Measurements from ENCODE around the gene ITGAE. TPM values are rescaled to one million over a fixed set of nuclear protein-coding genes. Genes with fewer than 3 reads are reported as not detected.
"Not testable (repeated sequence)": the region's sequence is repeated elsewhere in the genome, so short reads cannot be mapped to it uniquely, and the experiment has no call there.

The ITGAE gene, protein sequence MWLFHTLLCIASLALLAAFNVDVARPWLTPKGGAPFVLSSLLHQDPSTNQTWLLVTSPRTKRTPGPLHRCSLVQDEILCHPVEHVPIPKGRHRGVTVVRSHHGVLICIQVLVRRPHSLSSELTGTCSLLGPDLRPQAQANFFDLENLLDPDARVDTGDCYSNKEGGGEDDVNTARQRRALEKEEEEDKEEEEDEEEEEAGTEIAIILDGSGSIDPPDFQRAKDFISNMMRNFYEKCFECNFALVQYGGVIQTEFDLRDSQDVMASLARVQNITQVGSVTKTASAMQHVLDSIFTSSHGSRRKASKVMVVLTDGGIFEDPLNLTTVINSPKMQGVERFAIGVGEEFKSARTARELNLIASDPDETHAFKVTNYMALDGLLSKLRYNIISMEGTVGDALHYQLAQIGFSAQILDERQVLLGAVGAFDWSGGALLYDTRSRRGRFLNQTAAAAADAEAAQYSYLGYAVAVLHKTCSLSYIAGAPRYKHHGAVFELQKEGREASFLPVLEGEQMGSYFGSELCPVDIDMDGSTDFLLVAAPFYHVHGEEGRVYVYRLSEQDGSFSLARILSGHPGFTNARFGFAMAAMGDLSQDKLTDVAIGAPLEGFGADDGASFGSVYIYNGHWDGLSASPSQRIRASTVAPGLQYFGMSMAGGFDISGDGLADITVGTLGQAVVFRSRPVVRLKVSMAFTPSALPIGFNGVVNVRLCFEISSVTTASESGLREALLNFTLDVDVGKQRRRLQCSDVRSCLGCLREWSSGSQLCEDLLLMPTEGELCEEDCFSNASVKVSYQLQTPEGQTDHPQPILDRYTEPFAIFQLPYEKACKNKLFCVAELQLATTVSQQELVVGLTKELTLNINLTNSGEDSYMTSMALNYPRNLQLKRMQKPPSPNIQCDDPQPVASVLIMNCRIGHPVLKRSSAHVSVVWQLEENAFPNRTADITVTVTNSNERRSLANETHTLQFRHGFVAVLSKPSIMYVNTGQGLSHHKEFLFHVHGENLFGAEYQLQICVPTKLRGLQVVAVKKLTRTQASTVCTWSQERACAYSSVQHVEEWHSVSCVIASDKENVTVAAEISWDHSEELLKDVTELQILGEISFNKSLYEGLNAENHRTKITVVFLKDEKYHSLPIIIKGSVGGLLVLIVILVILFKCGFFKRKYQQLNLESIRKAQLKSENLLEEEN
- total RNA-seq (10 to 100 TPM; 26.5 to 34.4 TPM), polyA plus RNA-seq (ENCODE audit: insufficient read length in 2 of 2) (10 to 100 TPM; 49.7 to 51.2 TPM)
- long read RNA-seq, donor 1, transcript ITGAE-207 (4 exons, 672 nt): major isoform, 56 of 68 reads
- long read RNA-seq, donor 1, partial matches to known transcripts: 0 of 68 reads
- long read RNA-seq, donor 1, other reads (novel, unspliced or antisense): 6 of 68 reads
- long read RNA-seq, donor 2, transcript ITGAE-207 (4 exons, 672 nt): major isoform, 28 of 31 reads
- long read RNA-seq, donor 2, partial matches to known transcripts: 0 of 31 reads
- long read RNA-seq, donor 2, other reads (novel, unspliced or antisense): 0 of 31 reads
- long read RNA-seq, donor 3, transcript ITGAE-207 (4 exons, 672 nt): major isoform, 30 of 31 reads
- long read RNA-seq, donor 3, partial matches to known transcripts: 0 of 31 reads
- long read RNA-seq, donor 3, other reads (novel, unspliced or antisense): 0 of 31 reads
- long read RNA-seq, donor 4, transcript ITGAE-208 (3 exons, 731 nt): minor isoform, 7 of 79 reads
- long read RNA-seq, donor 4, transcript ITGAE-207 (4 exons, 672 nt): major isoform, 42 of 79 reads
- long read RNA-seq, donor 4, transcript ITGAE-202 (5 exons, 721 nt): minor isoform, 7 of 79 reads
- long read RNA-seq, donor 4, partial matches to known transcripts: 23 of 79 reads
- long read RNA-seq, donor 4, other reads (novel, unspliced or antisense): 0 of 79 reads

GRCh38 chr17:3800362-3801271, at the start of gene ITGAE:
Gene ITGAE, minus strand, starts transcription at chr17:3801188. Its CDS starts 44 bp downstream, at chr17:3801144.
- H3K36me3 ChIP-seq (ENCODE audit: control insufficient read depth, insufficient read depth, low read length): peaks cover 32% of the 10 kb centered on the region
- H3K4me1 ChIP-seq (ENCODE audit: control insufficient read depth, insufficient read depth, low read length): peaks cover under 1% of the 10 kb centered on the region
- no peak within 1 kb of the TSS for H3K27ac ChIP-seq (ENCODE audit: low read depth, low read length)
- 85% methylated on average over 16 of the region's 17 CpGs for WGBS (ENCODE audit: insufficient coverage)
- H3K4me3 ChIP-seq (ENCODE audit: low read depth, low read length): no peak within 1 kb of the TSS
- no peaks in the 10 kb centered on the region for H3K9me3 ChIP-seq (ENCODE audit: control insufficient read depth, insufficient read depth, low read length)
- H3K27me3 ChIP-seq (ENCODE audit: control insufficient read depth, insufficient read depth, low read length): no peaks in the 10 kb centered on the region
- DNase-seq (ENCODE audit: low read depth in 4 of 6, low spot score in 6 of 6): no peak

GRCh38 chr17:3848229-3848835, 47.3 kb upstream of the ITGAE start:
- Histone ChIP-seq H3K27me3 (ENCODE audit: control insufficient read depth, insufficient read depth, low read length) (no peaks in the 10 kb centered on the region), H3K4me1 (ENCODE audit: control insufficient read depth, insufficient read depth, low read length) (peaks cover 10% of the 10 kb centered on the region), H3K27ac (ENCODE audit: low read depth, low read length) (no peak overlapping the region), H3K4me3 (ENCODE audit: low read depth, low read length) (no peak overlapping the region), H3K9me3 (ENCODE audit: control insufficient read depth, insufficient read depth, low read length) (no peaks in the 10 kb centered on the region), H3K36me3 (ENCODE audit: control insufficient read depth, insufficient read depth, low read length) (peaks cover 12% of the 10 kb centered on the region)
- WGBS (ENCODE audit: insufficient coverage): 78% methylated on average over 6 of the region's 9 CpGs
- DNase-seq (ENCODE audit: low read depth in 4 of 6, low spot score in 6 of 6): no peak

GRCh38 chr17:3847165-3847670, 46.2 kb upstream of the ITGAE start:
- Histone ChIP-seq H3K36me3 (ENCODE audit: control insufficient read depth, insufficient read depth, low read length) (peaks cover 19% of the 10 kb centered on the region), H3K9me3 (ENCODE audit: control insufficient read depth, insufficient read depth, low read length) (no peaks in the 10 kb centered on the region), H3K27me3 (ENCODE audit: control insufficient read depth, insufficient read depth, low read length) (no peaks in the 10 kb centered on the region), H3K4me3 (ENCODE audit: low read depth, low read length) (no peak overlapping the region), H3K4me1 (ENCODE audit: control insufficient read depth, insufficient read depth, low read length) (peaks cover 10% of the 10 kb centered on the region), H3K27ac (ENCODE audit: low read depth, low read length) (no peak overlapping the region)
- 94% methylated on average over 7 of the region's 9 CpGs for WGBS (ENCODE audit: insufficient coverage)
- DNase-seq (ENCODE audit: low read depth in 4 of 6, low spot score in 6 of 6): no peak

DNA sequence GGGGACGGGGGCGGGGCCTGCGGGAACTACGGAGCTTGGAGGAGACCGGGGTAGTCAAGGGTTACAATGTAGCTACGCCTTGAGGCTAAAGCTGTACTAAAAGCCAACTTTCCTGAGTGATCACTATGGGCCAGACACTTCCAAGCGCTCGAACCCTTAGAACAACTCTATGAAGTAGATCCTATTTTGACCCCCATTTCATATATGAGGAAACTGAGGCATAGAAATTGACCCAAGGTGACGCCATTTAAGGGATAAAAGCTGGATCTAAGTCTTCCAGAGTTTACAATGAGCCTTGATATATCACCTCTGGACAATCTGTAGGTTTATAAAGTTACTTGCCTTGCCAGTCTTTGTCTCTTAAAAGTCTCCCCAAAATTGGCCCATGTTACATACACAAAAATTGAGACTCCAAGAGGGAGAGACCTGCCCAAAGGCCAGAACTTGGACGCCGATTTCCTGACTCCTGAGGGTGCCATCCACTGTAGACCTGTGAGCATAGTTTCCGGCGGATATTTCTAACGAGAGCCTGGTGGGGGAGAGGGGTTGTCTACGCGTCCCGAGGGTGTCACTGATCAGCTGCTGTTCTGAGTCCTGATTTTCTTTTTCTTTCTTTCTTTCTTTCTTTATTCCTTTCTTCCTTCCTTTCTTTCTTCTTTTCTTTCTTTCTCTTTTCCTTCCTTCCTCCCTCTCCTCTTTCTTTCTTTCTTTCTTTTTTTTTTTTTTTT, 45.6 kb upstream of the ITGAE start:
- Histone ChIP-seq H3K9me3 (ENCODE audit: control insufficient read depth, insufficient read depth, low read length) (no peaks in the 10 kb centered on the region), H3K27ac (ENCODE audit: low read depth, low read length) (no peak overlapping the region), H3K36me3 (ENCODE audit: control insufficient read depth, insufficient read depth, low read length) (peaks cover 23% of the 10 kb centered on the region), H3K4me3 (ENCODE audit: low read depth, low read length) (peak overlapping the region; percentile 31), H3K27me3 (ENCODE audit: control insufficient read depth, insufficient read depth, low read length) (no peaks in the 10 kb centered on the region), H3K4me1 (ENCODE audit: control insufficient read depth, insufficient read depth, low read length) (peaks cover 10% of the 10 kb centered on the region)
- 44% methylated on average over 10 of the region's 17 CpGs for WGBS (ENCODE audit: insufficient coverage)
- DNase-seq (ENCODE audit: low read depth in 4 of 6, low spot score in 6 of 6): no peak

GRCh38 chr17:3845621-3846436, 44.8 kb upstream of the ITGAE start, which contains the start of gene NCBP3:
Gene NCBP3, minus strand, starts transcription at chr17:3846246. Its CDS starts 23 bp downstream, at chr17:3846223.
- Histone ChIP-seq H3K27ac (ENCODE audit: low read depth, low read length) (peak within 1 kb of the TSS; percentile 80), H3K4me1 (ENCODE audit: control insufficient read depth, insufficient read depth, low read length) (peaks cover 10% of the 10 kb centered on the region), H3K27me3 (ENCODE audit: control insufficient read depth, insufficient read depth, low read length) (no peaks in the 10 kb centered on the region), H3K4me3 (ENCODE audit: low read depth, low read length) (peak within 1 kb of the TSS; percentile 77), H3K9me3 (ENCODE audit: control insufficient read depth, insufficient read depth, low read length) (no peaks in the 10 kb centered on the region), H3K36me3 (ENCODE audit: control insufficient read depth, insufficient read depth, low read length) (peaks cover 25% of the 10 kb centered on the region)
- DNase-seq (ENCODE audit: low read depth in 4 of 6, low spot score in 6 of 6): peak; percentile 80 to 98 (median 93)
- under 1% methylated on average over 75 of the region's 76 CpGs for WGBS (ENCODE audit: insufficient coverage)

DNA sequence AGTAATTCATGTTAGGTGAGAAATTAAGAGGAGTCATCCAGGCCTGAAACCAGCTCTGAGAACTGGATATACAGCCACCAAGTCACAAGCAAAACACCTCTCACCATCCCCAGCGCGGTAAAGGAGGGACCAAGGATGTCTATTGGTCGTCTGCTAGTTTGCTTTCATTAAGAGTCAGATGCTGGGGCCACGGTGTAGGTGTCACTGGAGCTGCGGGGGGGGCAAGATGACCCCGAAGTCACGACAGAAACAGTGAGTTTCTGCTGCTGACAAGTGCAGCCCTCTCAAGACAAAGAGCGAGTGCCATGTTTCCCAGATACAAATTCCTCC, 44.3 kb upstream of the ITGAE start:
- peak overlapping the region; percentile 80 for H3K27ac ChIP-seq (ENCODE audit: low read depth, low read length)
- peaks cover 29% of the 10 kb centered on the region for H3K36me3 ChIP-seq (ENCODE audit: control insufficient read depth, insufficient read depth, low read length)
- peak in 1 of 6 donors; percentile 13 for DNase-seq (ENCODE audit: low read depth in 4 of 6, low spot score in 6 of 6)
- peak overlapping the region; percentile 77 for H3K4me3 ChIP-seq (ENCODE audit: low read depth, low read length)
- H3K9me3 ChIP-seq (ENCODE audit: control insufficient read depth, insufficient read depth, low read length): no peaks in the 10 kb centered on the region
- no peaks in the 10 kb centered on the region for H3K27me3 ChIP-seq (ENCODE audit: control insufficient read depth, insufficient read depth, low read length)
- WGBS (ENCODE audit: insufficient coverage): 0% methylated on average over 7 of the region's 8 CpGs
- H3K4me1 ChIP-seq (ENCODE audit: control insufficient read depth, insufficient read depth, low read length): peaks cover 10% of the 10 kb centered on the region

- peaks cover 32% of the 10 kb centered on the region for H3K36me3 ChIP-seq (ENCODE audit: control insufficient read depth, insufficient read depth, low read length)
- not testable (repeated sequence) for H3K27ac ChIP-seq (ENCODE audit: low read depth, low read length); DNase-seq (ENCODE audit: low read depth in 4 of 6, low spot score in 6 of 6); H3K4me1 ChIP-seq (ENCODE audit: control insufficient read depth, insufficient read depth, low read length); H3K4me3 ChIP-seq (ENCODE audit: low read depth, low read length); H3K27me3 ChIP-seq (ENCODE audit: control insufficient read depth, insufficient read depth, low read length); H3K9me3 ChIP-seq (ENCODE audit: control insufficient read depth, insufficient read depth, low read length)
- WGBS (ENCODE audit: insufficient coverage): 90% methylated on average over 4 of the region's 19 CpGs
Observed at GRCh38 chr17:3844556-3844955, 43.6 kb upstream of the ITGAE start.

All from spinal cord (tissue), 10 donors.